Loucy (cell line): ENCODE data around the gene AGBL4.

Experiments used
- EZH2phosphoT487 ChIP-seq: fragments of 200-600 bp; IDR thresholded peaks from 2 replicates; pipeline ENCODE4 v1.6.1; 2018; ENCODE audit warnings: antibody characterized with exemption, mild to moderate bottlenecking, moderate library complexity, borderline replicate concordance
- TF ChIP-seq, protein P1 (sequence below): fragments of 200-600 bp; sonication (generic); conservative IDR thresholded peaks from 2 replicates; pipeline ENCODE4 v1.5.1; 2014; ENCODE audit warnings: mild to moderate bottlenecking, antibody characterized with exemption, low read length

GRCh38 chr1:48560577-48560976 lies 1463.2 kb downstream of the AGBL4 start:
- TF ChIP-seq, protein P1, sequence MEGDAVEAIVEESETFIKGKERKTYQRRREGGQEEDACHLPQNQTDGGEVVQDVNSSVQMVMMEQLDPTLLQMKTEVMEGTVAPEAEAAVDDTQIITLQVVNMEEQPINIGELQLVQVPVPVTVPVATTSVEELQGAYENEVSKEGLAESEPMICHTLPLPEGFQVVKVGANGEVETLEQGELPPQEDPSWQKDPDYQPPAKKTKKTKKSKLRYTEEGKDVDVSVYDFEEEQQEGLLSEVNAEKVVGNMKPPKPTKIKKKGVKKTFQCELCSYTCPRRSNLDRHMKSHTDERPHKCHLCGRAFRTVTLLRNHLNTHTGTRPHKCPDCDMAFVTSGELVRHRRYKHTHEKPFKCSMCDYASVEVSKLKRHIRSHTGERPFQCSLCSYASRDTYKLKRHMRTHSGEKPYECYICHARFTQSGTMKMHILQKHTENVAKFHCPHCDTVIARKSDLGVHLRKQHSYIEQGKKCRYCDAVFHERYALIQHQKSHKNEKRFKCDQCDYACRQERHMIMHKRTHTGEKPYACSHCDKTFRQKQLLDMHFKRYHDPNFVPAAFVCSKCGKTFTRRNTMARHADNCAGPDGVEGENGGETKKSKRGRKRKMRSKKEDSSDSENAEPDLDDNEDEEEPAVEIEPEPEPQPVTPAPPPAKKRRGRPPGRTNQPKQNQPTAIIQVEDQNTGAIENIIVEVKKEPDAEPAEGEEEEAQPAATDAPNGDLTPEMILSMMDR: no peak
- TF ChIP-seq EZH2phosphoT487: no peak
